Stimulated activated CD8-positive, alpha-beta memory T cell treated with anti-CD3 and anti-CD28 coated beads, Interleukin-15, amount 100 ng/mL, for 24 hours (primary cell): Measurements from ENCODE around the gene DOCK6.

Experiments
- DNase-seq: peaks from one replicate; pipeline ENCODE4 v3.0.0-alpha.2; 2020; ENCODE audit warnings: low read depth

The DOCK6 gene

DNA sequence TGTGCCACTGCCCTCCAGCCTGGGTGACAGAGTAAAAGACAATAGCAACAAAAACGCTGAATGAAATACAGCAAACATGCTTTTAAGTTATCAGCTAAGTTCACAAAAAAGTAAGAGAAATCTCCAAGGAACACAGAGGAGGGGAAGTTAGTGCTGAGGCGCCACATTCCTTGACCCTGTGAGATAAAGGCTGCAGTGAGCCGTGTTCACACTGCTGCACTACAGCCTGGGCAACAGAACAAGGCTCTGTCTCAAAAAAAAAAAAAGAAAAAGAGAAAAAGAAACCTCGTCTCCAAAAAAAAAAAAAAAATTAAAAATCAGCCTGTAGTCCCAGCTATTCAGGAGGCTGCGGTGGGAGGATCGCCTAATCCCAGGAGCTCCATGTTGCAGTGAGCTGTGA lies 16.3 kb upstream of the DOCK6 start:
- no peak for DNase-seq

DNA sequence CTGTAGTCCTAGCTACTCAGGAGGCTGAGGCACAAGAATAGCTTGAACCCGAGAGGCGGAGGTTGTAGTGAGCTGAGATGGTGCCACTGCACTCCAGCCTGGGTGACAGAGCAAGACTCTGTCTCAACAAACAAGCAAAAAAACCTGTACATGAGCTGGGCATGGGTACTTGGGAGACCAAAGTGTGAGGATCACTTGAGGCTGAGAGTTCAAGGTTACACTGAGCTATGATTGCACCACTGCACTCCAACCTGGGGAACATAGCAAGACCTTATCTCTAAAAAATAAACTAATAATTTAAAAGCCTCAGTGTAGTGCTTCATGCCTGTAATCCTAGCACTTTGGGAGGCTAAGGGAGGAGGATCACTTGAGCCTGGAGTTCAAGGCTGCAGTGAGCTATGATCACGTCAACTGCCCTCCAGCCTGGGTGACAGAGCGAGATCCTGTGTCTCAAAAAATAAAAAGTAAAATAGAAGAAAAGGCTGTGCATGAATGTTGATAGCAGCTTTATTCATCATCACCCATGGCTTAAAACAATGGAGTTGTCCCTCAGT lies 12.3 kb upstream of the DOCK6 start:
- DNase-seq: no peak

DNA sequence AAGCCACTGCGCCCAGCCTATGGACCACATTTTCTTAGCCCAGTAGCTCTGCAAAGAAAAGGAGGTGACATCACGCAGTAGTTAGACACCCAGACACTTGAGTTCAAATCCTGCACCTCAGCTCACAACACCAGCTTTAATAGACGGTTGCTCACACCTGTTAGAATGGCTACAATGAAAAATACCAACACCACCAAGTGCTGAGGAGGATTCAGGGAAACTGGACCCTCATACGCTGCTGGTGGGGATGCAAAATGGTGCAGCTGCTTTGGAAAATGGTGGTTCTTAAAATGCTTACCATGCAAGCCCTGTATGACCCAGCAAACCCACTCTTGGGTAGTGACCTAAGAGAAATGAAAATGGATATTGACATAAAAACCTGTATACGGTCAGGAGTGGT lies 11.7 kb upstream of the DOCK6 start:
- no peak for DNase-seq

DNA sequence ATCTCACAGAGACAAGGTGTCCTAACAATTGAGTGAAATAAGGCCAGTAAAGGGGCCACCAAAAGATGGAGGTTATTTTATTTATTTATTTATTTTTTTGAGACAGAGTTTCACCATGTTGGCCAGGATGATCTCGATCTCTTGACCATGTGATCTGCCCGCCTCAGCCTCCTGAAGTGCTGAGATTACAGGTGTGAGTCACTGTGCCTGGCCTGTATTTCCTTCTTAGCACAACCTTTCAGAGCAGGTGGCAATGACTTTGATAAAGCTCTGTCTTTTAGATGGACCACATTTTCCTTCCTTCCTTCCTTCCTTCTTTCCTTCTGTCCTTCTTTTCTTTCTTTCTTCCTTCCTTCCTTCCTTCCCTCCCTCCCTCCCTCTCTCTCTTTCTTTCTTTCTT lies 11.0 kb upstream of the DOCK6 start:
- no peak for DNase-seq

DNA sequence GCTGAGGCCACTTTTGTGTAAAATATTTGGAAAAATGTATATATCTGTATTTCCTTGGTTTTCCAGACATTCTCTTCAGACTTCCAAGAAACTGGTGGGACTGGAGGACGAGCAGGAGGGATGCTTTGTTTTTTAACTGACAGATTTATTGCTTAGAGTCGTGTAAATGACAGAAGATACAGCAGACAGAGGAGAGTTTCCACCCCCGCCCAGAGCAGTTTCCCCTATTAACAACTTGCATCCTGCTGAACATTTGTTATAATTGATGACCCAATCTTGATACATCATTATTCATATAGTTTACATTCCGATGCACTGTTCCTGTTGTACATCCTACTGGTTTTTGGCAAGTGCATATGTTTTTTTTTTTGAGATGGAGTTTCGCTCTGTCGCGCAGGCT lies 7.1 kb upstream of the DOCK6 start:
- DNase-seq: no peak

DNA sequence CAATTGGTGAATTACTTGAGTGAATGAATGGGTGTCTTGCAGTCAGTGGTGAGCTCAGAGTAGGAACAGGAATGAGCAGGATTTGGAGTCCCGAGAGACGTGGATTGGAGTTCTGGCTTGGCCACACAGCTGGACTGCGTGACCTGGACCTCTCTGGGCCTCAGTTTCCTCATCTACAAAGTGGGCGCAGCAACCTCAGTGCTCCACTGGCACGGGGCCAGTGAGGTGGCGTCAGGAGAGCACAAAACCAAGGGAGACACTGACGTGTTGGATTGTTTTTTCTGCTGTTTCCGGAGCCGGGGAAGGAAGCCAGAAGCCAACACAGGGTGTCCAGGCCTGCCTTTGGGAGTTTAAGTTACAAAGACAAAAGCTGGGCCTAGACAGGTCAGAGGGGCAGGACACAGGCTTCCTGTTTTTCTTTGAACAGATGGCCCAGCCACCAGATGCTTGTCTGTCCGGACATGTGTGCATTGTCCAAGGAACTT lies 6.5 kb upstream of the DOCK6 start:
- no peak for DNase-seq

DNA sequence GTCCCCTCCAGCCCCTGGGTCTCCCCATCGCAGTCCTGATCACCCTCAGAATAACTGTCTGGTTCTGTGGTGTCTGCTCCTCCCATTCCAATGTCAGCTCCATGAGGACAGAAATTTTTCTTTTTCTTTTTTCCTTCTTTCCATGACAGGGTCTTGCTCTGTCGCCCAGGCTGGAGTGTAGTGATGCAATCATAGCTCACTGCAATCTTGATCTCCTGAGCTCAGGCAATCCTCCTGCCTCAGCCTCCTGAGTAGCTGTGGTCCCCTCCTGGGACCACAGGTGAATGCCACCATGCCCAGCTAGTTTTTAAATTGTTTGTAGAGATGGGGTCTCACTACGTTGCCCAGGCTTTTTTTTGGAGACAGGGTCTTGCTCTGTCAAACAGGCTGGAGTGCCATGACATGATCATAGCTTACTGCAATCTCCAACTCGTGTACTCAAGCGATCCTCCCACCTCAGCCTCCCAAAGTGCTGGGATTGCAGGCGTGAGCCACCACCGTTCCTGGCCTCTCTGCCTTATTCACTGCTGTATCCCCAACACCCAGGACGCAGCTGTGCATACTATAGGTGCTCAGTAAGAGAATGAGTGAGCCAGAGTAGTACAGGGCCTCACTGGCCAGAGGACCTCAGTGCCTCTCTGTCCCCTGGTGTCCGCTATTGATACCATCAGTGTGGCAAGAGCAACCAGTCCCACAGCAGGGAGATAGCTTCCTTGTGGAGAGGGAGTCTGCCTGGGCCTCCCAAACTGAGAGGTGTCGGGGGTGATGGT lies 5.2 kb upstream of the DOCK6 start:
- no peak for DNase-seq

DNA sequence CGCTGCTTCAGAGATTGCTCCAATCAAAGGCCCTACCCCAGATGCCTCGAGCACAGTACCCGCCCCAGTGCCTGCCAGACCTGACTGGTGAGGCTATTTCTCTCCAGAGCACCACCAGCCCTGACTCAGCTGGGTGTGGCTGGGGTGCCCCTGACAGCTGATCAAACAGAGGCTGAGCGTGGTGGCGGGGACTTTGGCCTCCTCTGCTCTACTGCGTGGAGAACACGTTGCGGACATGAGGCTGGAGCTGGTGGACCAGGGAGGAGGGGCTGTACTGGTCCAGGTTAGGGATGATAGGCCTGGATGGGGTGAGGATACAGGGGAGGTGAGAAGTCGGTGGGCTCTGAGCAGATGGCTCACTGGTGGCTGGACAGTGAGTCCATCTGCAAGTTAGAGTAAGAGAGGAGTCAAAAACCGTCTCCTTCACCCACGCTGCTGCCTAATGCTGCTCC lies 3.5 kb upstream of the DOCK6 start:
- no peak for DNase-seq

DNA sequence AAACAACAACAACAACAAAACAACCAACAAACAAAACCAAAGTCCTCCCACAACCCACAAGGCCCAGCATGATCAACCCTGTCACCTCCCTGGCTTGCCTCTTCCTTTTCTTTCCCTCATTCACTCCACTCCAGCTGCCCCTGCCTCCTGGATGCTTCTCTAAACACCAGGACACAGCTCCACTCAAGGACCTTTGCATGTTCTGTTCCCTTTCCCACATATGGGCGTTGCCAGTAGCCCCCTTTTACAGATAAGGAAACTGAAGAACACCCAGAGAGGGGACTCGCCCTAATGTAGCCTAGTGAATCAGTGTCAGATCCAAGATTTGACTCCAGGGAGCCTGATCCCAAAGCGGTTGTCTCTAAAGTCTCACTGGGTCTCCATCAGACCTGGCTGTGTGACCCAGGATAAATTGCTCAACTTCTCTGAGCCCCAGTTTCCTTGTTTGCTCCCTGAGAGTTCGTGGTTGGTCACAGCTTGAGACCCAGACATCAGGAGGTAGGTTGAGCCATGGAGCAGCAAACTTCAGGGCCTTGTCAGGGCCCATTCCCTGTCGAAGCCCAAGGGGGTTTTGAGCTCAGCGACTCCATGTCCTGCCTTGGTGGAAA lies 3.0 kb upstream of the DOCK6 start:
- no peak for DNase-seq

DNA sequence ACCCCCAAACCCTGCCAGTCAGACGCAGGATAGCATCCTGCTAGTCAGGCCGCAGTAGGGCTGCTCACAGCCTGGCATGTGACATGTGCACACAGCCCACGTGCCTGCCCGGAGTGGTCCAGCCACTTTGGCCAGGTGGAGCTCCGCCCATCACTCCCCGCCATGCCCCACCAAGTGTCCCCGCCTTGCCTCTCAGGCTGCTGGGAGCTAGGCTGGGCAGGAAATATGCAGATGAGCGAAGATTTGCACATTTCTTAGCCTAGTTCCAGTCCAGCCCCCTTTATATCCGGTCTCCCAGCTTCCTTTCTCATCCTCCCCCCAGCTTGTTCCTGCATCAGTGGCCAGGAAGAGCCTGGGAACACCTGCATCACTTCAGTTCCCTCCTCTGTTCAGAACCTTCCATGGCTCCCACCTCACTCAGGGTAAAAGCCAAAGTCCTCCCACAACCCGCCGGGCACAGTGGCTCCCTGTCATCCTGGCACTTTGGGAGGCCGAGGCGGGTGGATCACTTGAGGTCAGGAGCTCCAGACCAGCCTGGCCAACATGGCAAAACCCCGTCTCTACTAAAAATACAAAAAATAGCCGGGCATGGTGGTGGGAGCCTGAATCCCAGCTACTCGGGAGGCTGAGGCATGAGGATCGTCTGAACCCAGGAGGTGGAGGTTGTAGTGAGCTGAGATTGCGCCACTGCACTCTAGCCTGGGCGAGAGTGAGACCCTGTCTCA lies 2.3 kb upstream of the DOCK6 start:
- DNase-seq: no peak

DNA sequence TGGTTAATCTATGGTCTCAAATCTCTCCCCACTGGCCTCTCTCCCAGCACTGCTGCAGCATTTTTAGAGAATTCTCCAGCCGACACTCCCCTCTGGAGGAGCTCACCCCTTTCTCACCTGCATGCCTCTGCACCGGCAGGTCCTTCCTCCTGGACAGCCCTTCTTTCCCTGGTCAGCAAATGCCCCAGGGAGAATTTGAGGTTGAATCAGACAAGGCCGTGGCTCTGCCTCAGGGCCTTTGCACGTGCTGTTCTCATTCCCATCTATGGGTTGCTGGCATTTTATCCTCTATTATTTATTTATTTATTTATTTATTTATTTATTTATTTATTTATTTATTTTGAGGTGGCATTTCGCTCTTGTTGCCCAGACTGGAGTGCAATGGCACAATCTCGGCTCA lies 1.4 kb upstream of the DOCK6 start:
- DNase-seq: no peak

DNA sequence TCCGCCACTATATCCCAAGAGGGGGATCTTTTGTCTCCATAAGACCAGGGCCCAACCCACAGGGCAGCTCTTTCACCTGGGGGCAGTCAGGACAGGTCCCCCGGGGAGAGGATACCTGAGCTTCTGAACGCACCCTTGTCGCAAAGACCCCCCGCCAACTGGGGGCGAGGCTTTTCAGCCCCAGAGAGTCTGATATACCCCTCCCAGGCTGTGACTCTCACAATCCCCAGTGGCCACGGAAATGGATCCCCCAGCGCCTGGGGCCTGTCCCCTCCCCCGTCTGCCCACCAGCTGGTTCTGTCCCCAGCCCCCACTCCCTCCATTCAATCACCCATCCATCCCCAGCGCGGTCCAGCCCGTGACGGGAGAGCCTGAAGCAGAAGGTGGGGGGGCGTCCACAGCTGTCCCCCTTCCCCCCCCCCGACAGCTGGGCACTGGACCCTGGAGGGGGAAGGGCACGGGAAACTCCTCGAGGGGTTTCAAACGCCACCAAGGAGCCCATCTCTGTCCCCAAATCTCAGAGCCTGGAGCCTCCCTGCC lies 823 bp downstream of the DOCK6 start:
- DNase-seq: no peak

DNA sequence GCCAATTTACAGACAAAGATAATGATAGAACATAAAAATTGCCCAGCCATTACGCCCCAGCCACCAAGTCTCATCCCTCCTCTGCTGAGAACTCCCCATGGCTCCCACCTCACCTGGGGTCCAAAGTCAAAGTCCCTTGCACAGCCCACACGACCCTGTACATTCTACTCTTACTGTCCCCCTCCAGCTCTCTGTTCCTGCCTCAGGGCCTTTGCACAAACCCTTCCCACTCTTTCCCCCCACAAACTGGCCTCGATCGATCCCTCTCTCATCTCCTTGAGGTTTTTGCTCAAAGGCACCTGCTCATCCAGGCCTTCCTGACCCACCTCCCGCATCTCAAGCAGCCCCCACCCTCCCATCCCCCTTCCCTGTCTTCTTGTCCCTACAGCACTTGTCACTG lies 1.3 kb downstream of the DOCK6 start:
- DNase-seq: no peak

DNA sequence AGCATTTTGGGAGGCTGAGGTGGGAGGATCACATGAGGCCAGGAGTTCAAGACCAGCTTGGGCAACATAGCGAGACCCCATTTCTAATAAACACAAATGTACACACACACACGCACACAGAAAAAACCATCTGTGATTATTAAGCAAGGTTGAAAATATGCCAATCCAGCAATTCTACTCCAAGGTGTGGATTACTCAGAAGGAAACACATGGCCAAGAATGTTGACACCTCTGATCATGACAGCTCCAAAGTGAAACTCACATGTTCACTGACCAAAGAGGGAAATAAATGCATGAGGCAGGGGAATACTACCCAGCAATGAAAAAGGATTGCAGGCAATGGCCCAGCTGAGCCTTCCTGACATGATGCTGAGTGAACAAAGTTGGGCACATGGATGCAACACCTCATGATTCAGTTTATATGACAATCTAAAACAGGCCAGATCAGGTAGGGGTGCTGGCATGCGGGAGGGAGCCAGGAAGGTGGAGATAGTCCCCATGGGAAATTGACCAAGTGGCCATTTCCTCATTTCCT lies 4.4 kb downstream of the DOCK6 start:
- no peak for DNase-seq

DNA sequence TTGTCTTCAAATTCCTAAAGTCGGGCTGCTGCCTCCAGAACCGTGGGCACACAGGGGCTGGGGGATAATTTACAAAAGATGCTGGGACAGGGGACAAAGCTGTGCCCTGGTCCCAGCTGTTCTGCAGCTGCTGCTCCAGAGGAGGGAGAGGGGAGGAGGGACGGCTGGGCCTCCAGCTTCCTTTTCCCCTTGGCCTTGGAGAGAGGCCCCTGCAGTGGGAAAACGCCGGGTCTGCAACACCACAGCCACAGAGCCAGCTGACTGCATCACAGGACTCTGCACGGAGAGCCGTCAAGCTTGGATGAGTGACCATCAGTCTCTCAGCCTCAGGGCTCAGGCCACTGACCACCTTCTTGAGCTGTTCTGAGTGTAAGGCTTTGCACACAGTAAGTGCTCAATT lies 6.1 kb downstream of the DOCK6 start:
- no peak for DNase-seq

DNA sequence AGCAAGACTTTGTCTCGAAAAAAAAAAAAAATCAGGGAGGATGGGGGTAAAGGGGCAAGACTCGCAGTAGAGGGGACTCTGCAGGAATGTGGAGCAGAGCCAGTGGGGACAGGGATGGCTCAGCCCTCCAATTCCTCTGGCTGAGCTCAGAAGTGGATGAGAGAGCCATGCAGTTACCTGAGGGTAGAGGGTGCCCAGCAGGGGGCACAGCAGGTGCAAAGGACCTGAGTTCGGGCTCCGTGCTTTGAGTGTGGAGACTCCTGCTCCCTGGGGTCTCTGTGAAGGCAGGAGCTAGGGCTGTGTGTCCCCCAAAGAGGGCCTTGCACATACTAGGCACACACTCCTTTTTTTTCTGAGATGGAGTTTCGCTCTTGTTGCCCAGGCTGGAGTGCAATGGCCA lies 7.7 kb downstream of the DOCK6 start:
- DNase-seq: no peak

DNA sequence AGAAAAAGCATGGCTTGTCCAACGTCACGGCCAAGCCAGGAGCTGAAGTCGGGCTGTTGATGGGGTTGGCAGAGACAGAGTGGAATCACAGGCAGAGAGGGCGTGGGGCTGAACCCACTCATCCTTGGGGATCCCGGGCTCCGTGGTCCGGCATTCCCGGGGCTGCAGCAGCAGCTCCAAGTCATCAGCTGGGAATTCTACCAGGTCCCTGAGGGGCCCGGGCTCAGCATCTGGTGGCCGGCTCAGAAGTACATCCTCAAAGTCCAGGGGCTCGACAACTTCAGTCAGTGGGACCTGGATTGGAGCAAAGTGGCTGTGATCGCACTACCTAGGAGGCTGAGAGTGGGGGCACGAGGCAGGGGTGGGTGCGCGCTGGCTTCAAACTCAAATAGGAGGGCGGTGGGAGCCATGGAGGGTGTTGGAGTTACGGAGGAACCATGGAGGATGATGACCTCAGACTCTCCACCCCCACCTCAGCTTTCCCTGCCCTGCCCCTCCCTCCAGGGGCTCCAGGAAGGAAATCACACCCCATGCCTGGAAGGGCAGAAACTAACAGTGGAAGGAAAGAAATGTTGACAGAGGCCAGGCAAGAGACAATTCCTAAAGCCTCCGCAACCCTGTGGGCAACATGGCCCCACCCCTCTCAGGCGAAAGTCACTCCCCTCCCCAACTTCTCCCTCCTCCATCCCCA lies 9.5 kb downstream of the DOCK6 start:
- no peak for DNase-seq

DNA sequence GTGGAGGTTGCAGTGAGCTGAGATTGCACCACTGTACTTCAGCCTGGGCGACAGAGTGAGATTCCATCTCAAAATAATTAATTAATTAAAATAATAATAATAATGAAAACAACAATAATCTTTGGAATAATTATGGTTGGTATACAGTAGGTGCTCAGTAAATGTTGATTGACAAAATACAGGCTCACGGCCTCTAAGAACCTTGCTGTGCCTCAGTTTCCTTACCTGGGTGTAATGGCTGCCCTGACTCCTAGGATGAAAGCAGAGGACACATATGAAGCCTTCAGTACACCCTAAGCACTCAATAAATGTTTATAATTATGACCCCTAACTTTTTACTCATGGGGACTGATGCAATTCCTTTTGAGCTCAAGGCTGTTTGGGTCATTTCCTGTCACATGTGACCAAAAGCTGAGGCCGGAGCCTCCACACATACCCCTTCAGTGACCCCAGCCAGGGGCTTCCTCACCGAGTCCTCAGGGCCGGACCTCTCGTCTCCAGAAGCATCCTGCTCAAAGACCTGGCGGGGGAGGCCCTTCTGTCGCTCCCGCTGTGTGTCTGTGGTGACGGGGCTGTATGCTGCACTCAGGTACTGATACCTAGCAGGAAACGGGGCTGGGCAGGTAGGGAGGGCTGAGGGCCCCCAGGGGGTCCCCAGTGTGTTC lies 10.5 kb downstream of the DOCK6 start:
- DNase-seq: no peak

DNA sequence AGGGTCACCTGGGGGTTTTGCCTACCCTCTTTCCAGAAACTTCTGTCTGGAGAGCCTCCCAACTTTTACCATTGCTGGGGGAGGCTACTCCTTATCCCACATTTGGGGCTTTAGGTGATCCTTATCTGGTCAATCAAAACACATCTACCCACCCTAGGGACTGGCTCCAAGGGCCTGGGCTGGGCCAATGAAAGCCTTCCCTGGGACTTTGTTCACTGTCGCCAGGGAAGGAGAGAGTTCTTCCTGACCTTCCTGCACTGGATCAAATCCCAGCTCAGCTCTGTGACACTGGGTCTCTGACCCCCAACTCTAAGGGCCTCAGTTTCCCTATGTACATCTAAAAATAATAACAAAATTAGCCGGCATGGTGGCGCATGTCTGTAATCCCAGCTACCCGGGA lies 11.1 kb downstream of the DOCK6 start:
- no peak for DNase-seq

DNA sequence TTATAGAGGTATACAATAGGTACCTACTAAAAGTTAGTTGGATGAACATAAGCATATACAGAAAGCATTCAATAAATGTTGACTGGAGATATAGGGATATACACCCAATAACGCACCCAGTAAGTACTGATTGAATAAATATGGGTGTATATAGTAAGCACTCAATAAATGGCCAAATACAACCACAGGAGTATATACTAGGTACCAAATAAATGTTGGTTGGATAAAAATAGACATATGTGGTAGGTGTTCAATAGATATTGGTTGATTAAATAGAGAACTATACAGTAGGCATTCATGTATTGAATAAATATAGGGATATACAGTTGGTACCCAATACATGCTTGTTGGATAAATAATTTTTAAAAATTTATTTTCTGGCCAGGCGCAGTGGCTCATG lies 13.5 kb downstream of the DOCK6 start:
- DNase-seq: no peak

DNA sequence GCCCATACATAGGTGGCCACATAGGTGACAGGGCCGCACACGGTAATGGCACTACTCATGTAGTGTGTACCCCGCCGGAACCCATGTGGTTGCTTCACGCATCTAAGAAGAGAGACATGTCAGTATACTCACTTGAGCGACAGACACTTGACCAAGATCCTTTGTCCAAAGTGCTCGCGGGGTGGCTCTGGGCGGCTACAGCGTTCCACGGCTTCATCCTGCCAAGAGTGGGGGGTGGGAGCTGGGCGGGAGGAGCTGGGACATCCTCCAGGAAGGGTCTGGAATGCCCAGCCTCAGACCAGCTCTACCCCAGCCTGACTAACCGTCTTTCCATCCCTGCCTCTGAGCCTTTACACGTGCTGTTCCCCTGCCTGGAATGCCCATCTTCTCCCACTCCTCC lies 14.4 kb downstream of the DOCK6 start:
- no peak for DNase-seq
